Fibroblast of mammary gland (primary cell): ENCODE data around the gene ARPC4.

Source experiments
- DNase-seq: peaks from one replicate; pipeline ENCODE4 v3.0.0-alpha.2; 2010; ENCODE audit warnings: low read depth
- H3K4me3 ChIP-seq: 2 replicates; pipeline ENCODE4 v1.5.1; 2011; ENCODE audit warnings: low read depth, mild to moderate bottlenecking, low read length, moderate library complexity; ENCODE audit not compliant: control insufficient read depth
- TF ChIP-seq, protein P1 (sequence below): conservative IDR thresholded peaks from 2 replicates; pipeline ENCODE4 v1.5.1; 2011; ENCODE audit warnings: low read depth, low read length, inconsistent platforms; ENCODE audit not compliant: control insufficient read depth, insufficient read depth

ARPC4 gene

DNA sequence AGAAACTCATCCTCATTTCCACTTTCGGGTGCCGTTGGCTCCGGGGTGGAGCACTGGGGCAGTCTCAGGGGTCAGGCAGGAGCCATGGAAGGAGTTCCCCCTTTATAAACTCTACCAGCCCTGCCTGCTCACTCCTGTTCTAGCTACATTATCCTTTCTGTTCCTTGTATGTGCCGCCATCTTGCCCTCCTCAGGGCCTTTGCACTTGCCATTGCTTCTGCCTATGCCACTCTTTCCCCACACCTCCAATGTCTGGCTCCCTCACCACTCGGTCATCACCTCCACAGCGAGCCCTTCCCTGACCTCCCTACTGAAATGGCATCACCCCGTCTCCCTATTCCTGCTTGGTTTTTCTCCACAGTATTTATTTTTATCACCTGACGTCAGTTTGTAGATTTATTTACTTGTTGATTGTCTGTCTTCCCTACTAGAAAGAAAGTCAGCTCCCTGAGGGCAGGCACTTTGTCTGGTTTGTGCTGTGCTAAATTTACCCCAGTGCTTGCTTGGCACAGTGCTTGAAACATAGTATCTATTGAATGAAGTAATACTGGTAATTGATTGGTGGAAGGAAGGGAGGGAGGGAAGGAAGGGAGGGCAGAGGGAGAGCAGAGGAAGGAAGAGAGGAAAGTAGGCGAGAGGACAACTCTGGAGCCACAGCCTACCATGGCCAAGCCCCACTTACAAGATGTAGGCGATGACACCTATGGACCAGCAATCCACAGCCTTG, 31.9 kb upstream of the ARPC4 start:
- DNase-seq: no peak
- TF ChIP-seq, protein P1, sequence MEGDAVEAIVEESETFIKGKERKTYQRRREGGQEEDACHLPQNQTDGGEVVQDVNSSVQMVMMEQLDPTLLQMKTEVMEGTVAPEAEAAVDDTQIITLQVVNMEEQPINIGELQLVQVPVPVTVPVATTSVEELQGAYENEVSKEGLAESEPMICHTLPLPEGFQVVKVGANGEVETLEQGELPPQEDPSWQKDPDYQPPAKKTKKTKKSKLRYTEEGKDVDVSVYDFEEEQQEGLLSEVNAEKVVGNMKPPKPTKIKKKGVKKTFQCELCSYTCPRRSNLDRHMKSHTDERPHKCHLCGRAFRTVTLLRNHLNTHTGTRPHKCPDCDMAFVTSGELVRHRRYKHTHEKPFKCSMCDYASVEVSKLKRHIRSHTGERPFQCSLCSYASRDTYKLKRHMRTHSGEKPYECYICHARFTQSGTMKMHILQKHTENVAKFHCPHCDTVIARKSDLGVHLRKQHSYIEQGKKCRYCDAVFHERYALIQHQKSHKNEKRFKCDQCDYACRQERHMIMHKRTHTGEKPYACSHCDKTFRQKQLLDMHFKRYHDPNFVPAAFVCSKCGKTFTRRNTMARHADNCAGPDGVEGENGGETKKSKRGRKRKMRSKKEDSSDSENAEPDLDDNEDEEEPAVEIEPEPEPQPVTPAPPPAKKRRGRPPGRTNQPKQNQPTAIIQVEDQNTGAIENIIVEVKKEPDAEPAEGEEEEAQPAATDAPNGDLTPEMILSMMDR: no peak
- H3K4me3 ChIP-seq: no peak overlapping the region

DNA sequence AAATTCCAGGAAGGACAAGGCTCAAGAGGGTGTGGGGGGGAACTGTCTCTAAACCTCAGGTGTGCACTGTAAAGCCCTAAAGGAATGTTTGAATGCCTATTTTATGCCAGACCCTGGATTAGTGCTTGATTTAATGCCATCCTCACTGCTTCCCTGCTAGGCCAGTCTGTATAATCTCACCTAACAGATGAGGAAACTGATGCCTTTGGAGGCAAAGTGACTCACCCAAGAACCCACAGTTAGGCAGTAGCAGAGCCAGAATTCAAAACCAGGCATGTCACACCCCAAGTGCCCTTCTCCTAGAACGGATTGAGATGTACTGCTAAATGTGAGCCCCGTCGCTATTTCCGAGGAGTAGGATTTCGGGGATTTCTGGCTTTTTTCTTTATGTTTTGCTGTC, 31.0 kb upstream of the ARPC4 start:
- DNase-seq: no peak
- TF ChIP-seq, protein P1: no peak
- no peak overlapping the region for H3K4me3 ChIP-seq

- DNase-seq: no peak
- no peak overlapping the region for H3K4me3 ChIP-seq
- TF ChIP-seq, protein P1: no peak
Measured at GRCh38 chr3:9762871-9763270, 30.0 kb upstream of the ARPC4 start.

DNA sequence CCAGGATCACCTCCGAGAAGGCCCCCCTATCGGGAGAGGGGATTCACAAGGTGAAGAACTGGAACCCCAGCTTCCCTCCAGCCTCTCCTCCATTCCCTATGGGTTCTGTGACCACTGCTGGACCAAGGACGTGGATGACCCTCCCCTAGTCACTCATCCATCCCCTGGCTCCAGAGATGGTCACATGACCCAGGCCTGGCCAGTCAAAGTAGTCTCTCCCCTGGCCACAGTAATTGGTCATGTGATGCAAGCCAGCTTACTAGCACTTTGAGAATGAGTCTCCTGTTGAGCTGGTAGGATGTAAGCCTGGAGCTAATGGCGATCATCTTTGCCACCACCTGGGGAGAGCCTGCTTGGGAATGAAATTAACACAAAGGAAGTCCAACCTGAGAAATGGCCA, 27.0 kb upstream of the ARPC4 start:
- H3K4me3 ChIP-seq: no peak overlapping the region
- TF ChIP-seq, protein P1: no peak
- DNase-seq: peak; percentile 41

- TF ChIP-seq, protein P1: no peak
- DNase-seq: no peak
- no peak overlapping the region for H3K4me3 ChIP-seq
Measured at GRCh38 chr3:9767418-9767817, 25.5 kb upstream of the ARPC4 start.

- no peak for DNase-seq
- H3K4me3 ChIP-seq: no peak overlapping the region
- TF ChIP-seq, protein P1: no peak
Measured at GRCh38 chr3:9768141-9768775, 24.6 kb upstream of the ARPC4 start.

- peak overlapping the region; percentile 59 for H3K4me3 ChIP-seq
- DNase-seq: no peak
- TF ChIP-seq, protein P1: no peak
Measured at GRCh38 chr3:9769012-9769411, 23.9 kb upstream of the ARPC4 start.
